T-helper 9 cell (primary cell): Measurements from ENCODE around the gene MUC6.
"Not testable (repeated sequence)": the region's sequence is repeated elsewhere in the genome, so short reads cannot be mapped to it uniquely, and the experiment has no call there.

ENCODE experiments used
- DNase-seq: peaks from one replicate; pipeline ENCODE4 v3.0.0-alpha.2; 2020

MUC6 gene

GRCh38 chr11:980438-981357, 55.8 kb downstream of the MUC6 start:
- DNase-seq: no peak

- no peak for DNase-seq
Measured at GRCh38 chr11:978781-979180, 57.7 kb downstream of the MUC6 start.

- DNase-seq: no peak
Measured at GRCh38 chr11:977830-978720, 58.4 kb downstream of the MUC6 start.

- no peak for DNase-seq
Measured at GRCh38 chr11:976431-977160, 59.9 kb downstream of the MUC6 start.

GRCh38 chr11:975827-976226, 60.7 kb downstream of the MUC6 start:
- DNase-seq: no peak

- DNase-seq: not testable (repeated sequence)
Measured at GRCh38 chr11:975376-975775, 61.1 kb downstream of the MUC6 start.

- no peak for DNase-seq
Measured at GRCh38 chr11:973237-973636, 63.3 kb downstream of the MUC6 start.

- DNase-seq: no peak
Measured at GRCh38 chr11:972523-973211, 63.9 kb downstream of the MUC6 start.

GRCh38 chr11:971731-972365, 64.7 kb downstream of the MUC6 start:
- DNase-seq: no peak

GRCh38 chr11:971092-971690, 65.3 kb downstream of the MUC6 start:
- no peak for DNase-seq

GRCh38 chr11:970319-970871, 66.1 kb downstream of the MUC6 start:
- no peak for DNase-seq

- no peak for DNase-seq
Measured at GRCh38 chr11:969651-970205, 66.8 kb downstream of the MUC6 start.

- no peak for DNase-seq
Measured at GRCh38 chr11:968822-969221, 67.7 kb downstream of the MUC6 start.

GRCh38 chr11:967995-968751, 68.3 kb downstream of the MUC6 start:
- DNase-seq: no peak

- no peak for DNase-seq
Measured at GRCh38 chr11:965206-965775, 71.2 kb downstream of the MUC6 start.

- no peak for DNase-seq
Measured at GRCh38 chr11:963852-964251, 72.7 kb downstream of the MUC6 start.
